HL-60 (cell line): ENCODE results near the gene DHODH.

Experiments used
- DNase-seq, 2 experiments: peaks; one replicate each; pipeline ENCODE4 v3.0.0-alpha.2; 2010 to 2020; ENCODE audit warnings: low read depth in 1 of 2, low spot score in 1 of 2
- H3K27ac ChIP-seq: fragments of 250-450 bp; sonication (Bioruptor Pico); replicated peaks from 2 replicates; pipeline ENCODE4 v1.5.1; 2020; ENCODE audit warnings: mild to moderate bottlenecking, moderate library complexity
- H3K27me3 ChIP-seq: fragments of 250-450 bp; sonication (Bioruptor Pico); 2 replicates; pipeline ENCODE4 v1.5.1; 2021; ENCODE audit warnings: mild to moderate bottlenecking, moderate library complexity; ENCODE audit not compliant: insufficient read depth, poor library complexity, severe bottlenecking
- H3K4me3 ChIP-seq: replicated peaks from 2 replicates; pipeline ENCODE4 v1.5.1; 2011; ENCODE audit warnings: mild to moderate bottlenecking, control low read depth, low read length; ENCODE audit not compliant: insufficient read depth
- GABPA ChIP-seq: IDR thresholded peaks from 2 replicates; pipeline ENCODE4 v1.6.1; 2012; ENCODE audit warnings: low read depth
- POLR2AphosphoS5 ChIP-seq: IDR thresholded peaks from 2 replicates; pipeline ENCODE4 v1.6.1; 2012; ENCODE audit warnings: low read depth
- SPI1 ChIP-seq: IDR thresholded peaks from 2 replicates; pipeline ENCODE4 v1.6.1; 2012; ENCODE audit warnings: low read depth, mild to moderate bottlenecking, borderline replicate concordance
- TF ChIP-seq, protein P1 (sequence below): IDR thresholded peaks from 2 replicates; pipeline ENCODE4 v1.6.1; 2012; ENCODE audit warnings: low read depth; ENCODE audit not compliant: insufficient replicate concordance
- TF ChIP-seq, protein P2 (sequence below): IDR thresholded peaks from one replicate; pipeline ENCODE4 v1.5.1; 2011; ENCODE audit warnings: low read length, control low read depth, inconsistent platforms; ENCODE audit not compliant: insufficient read depth

Gene DHODH

DNA sequence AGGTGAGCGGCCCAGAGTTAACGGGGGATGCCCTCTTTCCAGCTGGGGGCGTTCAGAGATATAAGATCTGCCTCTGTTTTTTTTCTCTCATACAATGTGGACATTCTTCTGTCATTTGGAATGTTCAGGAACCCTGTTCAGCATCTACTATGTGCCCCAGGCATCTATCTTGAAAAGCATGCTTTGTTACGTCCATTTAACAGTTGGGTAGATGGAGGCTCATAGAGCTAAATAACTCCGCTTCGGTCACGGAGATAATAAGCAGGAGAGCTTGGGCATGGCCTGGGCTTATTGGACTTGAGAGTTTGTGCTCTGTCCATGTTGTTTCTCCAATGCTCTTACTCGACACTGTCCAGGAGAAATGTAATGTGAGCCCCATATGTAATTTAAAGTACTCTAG lies 6.1 kb downstream of the DHODH start:
- Histone ChIP-seq H3K27me3 (no peaks in the 10 kb centered on the region), H3K4me3 (no peak overlapping the region), H3K27ac (no peak overlapping the region)
- DNase-seq, result no peak
- TF ChIP-seq, protein P1, sequence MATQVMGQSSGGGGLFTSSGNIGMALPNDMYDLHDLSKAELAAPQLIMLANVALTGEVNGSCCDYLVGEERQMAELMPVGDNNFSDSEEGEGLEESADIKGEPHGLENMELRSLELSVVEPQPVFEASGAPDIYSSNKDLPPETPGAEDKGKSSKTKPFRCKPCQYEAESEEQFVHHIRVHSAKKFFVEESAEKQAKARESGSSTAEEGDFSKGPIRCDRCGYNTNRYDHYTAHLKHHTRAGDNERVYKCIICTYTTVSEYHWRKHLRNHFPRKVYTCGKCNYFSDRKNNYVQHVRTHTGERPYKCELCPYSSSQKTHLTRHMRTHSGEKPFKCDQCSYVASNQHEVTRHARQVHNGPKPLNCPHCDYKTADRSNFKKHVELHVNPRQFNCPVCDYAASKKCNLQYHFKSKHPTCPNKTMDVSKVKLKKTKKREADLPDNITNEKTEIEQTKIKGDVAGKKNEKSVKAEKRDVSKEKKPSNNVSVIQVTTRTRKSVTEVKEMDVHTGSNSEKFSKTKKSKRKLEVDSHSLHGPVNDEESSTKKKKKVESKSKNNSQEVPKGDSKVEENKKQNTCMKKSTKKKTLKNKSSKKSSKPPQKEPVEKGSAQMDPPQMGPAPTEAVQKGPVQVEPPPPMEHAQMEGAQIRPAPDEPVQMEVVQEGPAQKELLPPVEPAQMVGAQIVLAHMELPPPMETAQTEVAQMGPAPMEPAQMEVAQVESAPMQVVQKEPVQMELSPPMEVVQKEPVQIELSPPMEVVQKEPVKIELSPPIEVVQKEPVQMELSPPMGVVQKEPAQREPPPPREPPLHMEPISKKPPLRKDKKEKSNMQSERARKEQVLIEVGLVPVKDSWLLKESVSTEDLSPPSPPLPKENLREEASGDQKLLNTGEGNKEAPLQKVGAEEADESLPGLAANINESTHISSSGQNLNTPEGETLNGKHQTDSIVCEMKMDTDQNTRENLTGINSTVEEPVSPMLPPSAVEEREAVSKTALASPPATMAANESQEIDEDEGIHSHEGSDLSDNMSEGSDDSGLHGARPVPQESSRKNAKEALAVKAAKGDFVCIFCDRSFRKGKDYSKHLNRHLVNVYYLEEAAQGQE, result no peak
- no peak for TF ChIP-seq GABPA
- no peak for TF ChIP-seq SPI1
- no peak for TF ChIP-seq POLR2AphosphoS5
- TF ChIP-seq, protein P2, sequence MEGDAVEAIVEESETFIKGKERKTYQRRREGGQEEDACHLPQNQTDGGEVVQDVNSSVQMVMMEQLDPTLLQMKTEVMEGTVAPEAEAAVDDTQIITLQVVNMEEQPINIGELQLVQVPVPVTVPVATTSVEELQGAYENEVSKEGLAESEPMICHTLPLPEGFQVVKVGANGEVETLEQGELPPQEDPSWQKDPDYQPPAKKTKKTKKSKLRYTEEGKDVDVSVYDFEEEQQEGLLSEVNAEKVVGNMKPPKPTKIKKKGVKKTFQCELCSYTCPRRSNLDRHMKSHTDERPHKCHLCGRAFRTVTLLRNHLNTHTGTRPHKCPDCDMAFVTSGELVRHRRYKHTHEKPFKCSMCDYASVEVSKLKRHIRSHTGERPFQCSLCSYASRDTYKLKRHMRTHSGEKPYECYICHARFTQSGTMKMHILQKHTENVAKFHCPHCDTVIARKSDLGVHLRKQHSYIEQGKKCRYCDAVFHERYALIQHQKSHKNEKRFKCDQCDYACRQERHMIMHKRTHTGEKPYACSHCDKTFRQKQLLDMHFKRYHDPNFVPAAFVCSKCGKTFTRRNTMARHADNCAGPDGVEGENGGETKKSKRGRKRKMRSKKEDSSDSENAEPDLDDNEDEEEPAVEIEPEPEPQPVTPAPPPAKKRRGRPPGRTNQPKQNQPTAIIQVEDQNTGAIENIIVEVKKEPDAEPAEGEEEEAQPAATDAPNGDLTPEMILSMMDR, result no peak

DNA sequence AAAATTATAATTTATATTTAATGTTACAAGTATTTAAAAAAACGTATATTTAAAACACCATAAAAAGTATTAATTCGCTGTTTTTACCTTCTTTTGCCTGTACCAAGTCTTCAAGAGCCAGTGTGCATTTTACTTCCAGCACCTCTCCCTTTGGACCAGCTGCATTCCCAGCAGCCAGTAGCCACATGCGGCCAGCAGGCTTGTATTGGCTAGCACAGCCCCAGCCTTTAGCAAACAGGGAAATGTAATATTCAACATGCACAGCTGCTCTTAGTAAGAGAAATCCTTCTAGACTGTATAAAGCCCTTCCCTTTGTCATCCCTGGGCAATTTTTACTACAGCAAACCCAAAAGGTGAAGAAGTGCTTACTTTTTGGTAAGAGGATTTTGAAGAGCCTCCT lies 6.6 kb downstream of the DHODH start:
- H3K27ac ChIP-seq, result no peak overlapping the region
- no peak overlapping the region for H3K4me3 ChIP-seq
- H3K27me3 ChIP-seq, result no peaks in the 10 kb centered on the region
- no peak for DNase-seq
- no peak for TF ChIP-seq POLR2AphosphoS5
- TF ChIP-seq, protein P1, result no peak

DNA sequence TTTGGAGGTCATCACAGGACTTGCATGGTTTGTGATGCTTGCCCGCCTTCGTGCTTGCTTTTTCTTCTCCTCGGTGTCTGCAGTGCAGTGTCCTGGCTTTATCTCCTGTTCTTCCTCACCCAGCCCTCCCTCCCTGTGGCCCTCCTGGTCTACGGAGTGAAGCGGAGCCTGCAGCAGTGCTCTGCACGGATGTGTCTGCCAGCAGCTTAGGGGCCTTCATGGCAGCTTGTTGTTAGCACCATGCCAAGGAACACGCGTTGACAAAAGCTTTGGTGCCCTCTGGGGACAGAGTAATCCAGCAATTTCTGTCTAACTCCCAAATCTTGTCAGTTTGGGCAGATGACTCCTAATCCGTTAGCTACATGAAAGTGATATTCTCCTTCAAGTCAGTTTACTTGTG lies 9.9 kb downstream of the DHODH start:
- H3K4me3 ChIP-seq, result no peak overlapping the region
- no peak for DNase-seq
- no peak overlapping the region for H3K27ac ChIP-seq
- no peak for TF ChIP-seq POLR2AphosphoS5
- no peak for TF ChIP-seq GABPA
- no peak for TF ChIP-seq SPI1
- TF ChIP-seq, protein P1, result no peak
- TF ChIP-seq, protein P2, result no peak
- no peaks in the 10 kb centered on the region for H3K27me3 ChIP-seq

DNA sequence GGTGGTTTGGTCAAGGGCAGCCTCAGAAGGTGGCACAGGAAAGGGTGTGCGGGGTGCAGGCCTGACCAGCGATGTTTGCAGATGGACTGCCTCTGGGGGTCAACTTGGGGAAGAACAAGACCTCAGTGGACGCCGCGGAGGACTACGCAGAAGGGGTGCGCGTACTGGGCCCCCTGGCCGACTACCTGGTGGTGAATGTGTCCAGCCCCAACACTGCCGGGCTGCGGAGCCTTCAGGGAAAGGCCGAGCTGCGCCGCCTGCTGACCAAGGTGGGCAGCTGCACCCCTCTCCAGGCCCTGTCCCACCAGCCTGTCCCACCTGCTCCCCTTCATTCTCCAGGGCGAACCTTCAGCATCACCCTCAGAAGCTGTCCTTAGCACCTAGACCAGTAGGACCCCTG lies 12.5 kb downstream of the DHODH start:
- no peaks in the 10 kb centered on the region for H3K27me3 ChIP-seq
- H3K4me3 ChIP-seq, result no peak overlapping the region
- no peak overlapping the region for H3K27ac ChIP-seq
- no peak for DNase-seq
- TF ChIP-seq SPI1 (no peak), POLR2AphosphoS5 (no peak), GABPA (no peak)
- TF ChIP-seq, protein P1, result no peak
- TF ChIP-seq, protein P2, result no peak
